Stomach (tissue), 4 donors: ENCODE results near the gene MSX1.

Experiments
- CTCF ChIP-seq, 7 experiments: fragments of 450-650 bp in 4 of 7; fragments of 200-600 bp in 3 of 7; sonication (generic) in 3 of 7; IDR thresholded peaks; one replicate each; pipeline ENCODE4 v1.5.1; 2016 to 2019; ENCODE audit warnings: antibody characterized with exemption in 7 of 7, control low read depth in 2 of 7, mild to moderate bottlenecking in 1 of 7
- POLR2A ChIP-seq, 4 donors: fragments of 450-650 bp; IDR thresholded peaks; one replicate each; pipeline ENCODE4 v1.6.1; 2016; ENCODE audit warnings: antibody characterized with exemption in 4 of 4, control low read depth in 2 of 4, mild to moderate bottlenecking in 1 of 4, moderate library complexity in 1 of 4
- POLR2AphosphoS5 ChIP-seq, 3 donors: sonication (generic); formaldehyde crosslinking; IDR thresholded peaks; one replicate each; pipeline ENCODE4 v1.6.1; 2016; ENCODE audit warnings: antibody characterized with exemption in 3 of 3

DNA sequence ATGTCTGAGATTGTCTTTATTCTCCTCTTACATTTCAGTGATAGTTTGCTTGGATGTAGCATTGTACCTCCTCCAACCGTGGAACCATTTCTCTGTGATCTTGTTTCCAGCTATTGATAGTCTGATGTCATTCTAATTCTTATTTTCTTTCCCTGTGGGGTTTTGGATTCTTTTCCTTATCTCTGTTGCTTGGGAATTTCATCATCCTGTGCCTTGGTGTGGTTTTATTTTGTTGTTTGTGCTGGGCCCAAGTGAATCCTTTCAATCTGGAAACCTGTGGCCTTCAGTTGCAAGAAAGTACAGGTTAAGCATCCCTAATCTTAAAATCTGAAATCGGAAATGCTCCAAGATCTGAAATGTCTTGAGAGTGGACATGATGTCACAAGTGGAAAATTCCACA, 22.0 kb downstream of the MSX1 start:
- TF ChIP-seq POLR2AphosphoS5 (IDR thresholded peaks at IDR 0.05) (no peak), CTCF (IDR thresholded peaks at IDR 0.05) (no peak), POLR2A (IDR thresholded peaks at IDR 0.05) (no peak)
